ENCODE results near the gene KMT2A.

- TF ChIP-seq CTCF (IDR thresholded peaks at IDR 0.05): no peak
- TF ChIP-seq POLR2A (IDR thresholded peaks at IDR 0.05): no peak
Observed at GRCh38 chr11:118450451-118450850, 14.2 kb downstream of the KMT2A start.
